Panc1 (cell line): ENCODE measurements around the gene CUX1. TPM values are rescaled to one million over a fixed set of nuclear protein-coding genes. Genes with fewer than 3 reads are reported as not detected.

Experiments used
- ATAC-seq: fragments of 200-7000 bp; cut with Tn5 transposase; 2 replicates; pipeline ENCODE4 v1.9.1; 2020; ENCODE audit warnings: mild to moderate bottlenecking, moderate library complexity
- BruUV-seq: library from RNA; stranded (reverse); fragments of 400-500 nt; replicated peaks from 2 replicates; lab custom pipeline; 2021; lab: Mats Ljungman, UMichigan
- CTCF ChIA-PET: fragments of 300-600 bp; sonication (Branson Sonifier 250); formaldehyde crosslinking; loops from one replicate; lab custom pipeline; 2022; ENCODE audit warnings: antibody characterized with exemption; lab: Charles Lee
- POLR2A ChIA-PET: fragments of 300-600 bp; sonication (Branson Sonifier 250); formaldehyde crosslinking; loops from one replicate; lab custom pipeline; 2022; ENCODE audit warnings: antibody characterized with exemption; lab: Charles Lee
- DNase-seq: peaks from one replicate; pipeline ENCODE4 v3.0.0-alpha.2; 2010; ENCODE audit warnings: low read depth, low spot score
- H3K27ac ChIP-seq: 2 replicates; pipeline ENCODE4 v1.5.1; 2011; ENCODE audit warnings: mild to moderate bottlenecking, low read length, inconsistent platforms
- H3K27me3 ChIP-seq: fragments of 200-500 bp; sonication (Bioruptor generic); 2 replicates; pipeline ENCODE4 v1.6.0; 2014; ENCODE audit warnings: low read length, inconsistent platforms; ENCODE audit not compliant: control insufficient read depth, insufficient read depth
- H3K36me3 ChIP-seq: fragments of 200-500 bp; sonication (Bioruptor generic); 2 replicates; pipeline ENCODE4 v1.5.1; 2014; ENCODE audit warnings: inconsistent platforms, mild to moderate bottlenecking, low read length, moderate library complexity; ENCODE audit not compliant: control insufficient read depth, insufficient read depth
- H3K4me1 ChIP-seq: 2 replicates; pipeline ENCODE4 v1.5.1; 2011; ENCODE audit warnings: inconsistent platforms, mild to moderate bottlenecking, low read length, moderate library complexity; ENCODE audit not compliant: control insufficient read depth, insufficient read depth
- H3K4me3 ChIP-seq, 2 experiments: 2 replicates each; pipeline ENCODE4 v1.5.1; 2011 to 2012; ENCODE audit warnings: low read depth in 2 of 2, low read length in 2 of 2, mild to moderate bottlenecking in 2 of 2, inconsistent platforms in 1 of 2, moderate library complexity in 1 of 2
- H3K9me3 ChIP-seq: fragments of 200-500 bp; sonication (Bioruptor generic); 2 replicates; pipeline ENCODE4 v1.5.1; 2014; ENCODE audit warnings: low read depth, mild to moderate bottlenecking, inconsistent platforms, low read length, moderate library complexity; ENCODE audit not compliant: control insufficient read depth, insufficient read depth
- CTCF ChIP-seq: fragments of 450-650 bp; IDR thresholded peaks from 2 replicates; pipeline ENCODE4 v1.5.1; 2017; ENCODE audit warnings: mild to moderate bottlenecking
- POLR2AphosphoS5 ChIP-seq: IDR thresholded peaks from 2 replicates; pipeline ENCODE4 v1.6.1; 2012; ENCODE audit warnings: mild to moderate bottlenecking, low read depth, low read length, moderate library complexity
- REST ChIP-seq, 2 experiments: IDR thresholded peaks; 2 replicates each; pipeline ENCODE4 v1.6.1; 2011 to 2012; ENCODE audit warnings: low read depth in 2 of 2, control low read depth in 1 of 2, low read length in 1 of 2, mild to moderate bottlenecking in 1 of 2, moderate library complexity in 1 of 2; ENCODE audit not compliant: insufficient read depth in 1 of 2
- SIN3A ChIP-seq: IDR thresholded peaks from 2 replicates; pipeline ENCODE4 v1.6.1; 2012; ENCODE audit warnings: low read depth, mild to moderate bottlenecking, low read length, moderate library complexity, borderline replicate concordance; ENCODE audit not compliant: insufficient read depth
- TCF7L2 ChIP-seq: IDR thresholded peaks from 2 replicates; pipeline ENCODE4 v1.6.1; 2011; ENCODE audit warnings: mild to moderate bottlenecking, low read depth, low read length, inconsistent platforms
- in situ Hi-C: cut with HindIII; loops from 2 replicates; pipeline ENCODE4 v1.10.0; 2016; ENCODE audit warnings: low sequenced_read_pairs, low pct_unique_long_range_greater_than_20kb
- intact Hi-C: fragments of 100-400 bp; cut with micrococcal nuclease; formaldehyde crosslinking; loops from one replicate; pipeline ENCODE4 v1.10.0; 2022; ENCODE audit not compliant: unreplicated experiment
- total RNA-seq: library from RNA; stranded (reverse); gene quantifications from one replicate; pipeline ENCODE4 v1.2.1, GENCODE V29; 2021; ENCODE audit not compliant: unreplicated experiment

The CUX1 gene
- total RNA-seq, 1 experiment from 2014 or later, result 50.9 TPM

GRCh38 chr7:102149416-102149815, 332.0 kb downstream of the CUX1 start:
- Histone ChIP-seq H3K4me3 (no peak overlapping the region), H3K9me3 (no peaks in the 10 kb centered on the region), H3K36me3 (no peaks in the 10 kb centered on the region), H3K27me3 (no peaks in the 10 kb centered on the region), H3K27ac (no peak overlapping the region), H3K4me1 (no peaks in the 10 kb centered on the region)
- CTCF ChIA-PET, result no interaction called here
- in situ Hi-C loops, result no loop called here
- no TSS peak for BruUV-seq
- TF ChIP-seq TCF7L2, result no peak
- no peak for TF ChIP-seq POLR2AphosphoS5
- TF ChIP-seq SIN3A, result no peak
- TF ChIP-seq REST (IDR thresholded peaks at IDR 0.05; ENCODE audit: insufficient read depth in 1 of 2, low read depth in 2 of 2, low read length in 1 of 2), result no peak
- no peak for TF ChIP-seq CTCF
- no peak for ATAC-seq
- intact Hi-C loops, result no loop called here
- POLR2A ChIA-PET, result no interaction called here
- no peak for DNase-seq

- H3K4me1 ChIP-seq, result no peaks in the 10 kb centered on the region
- ATAC-seq (no peak), DNase-seq (no peak)
- BruUV-seq, result no TSS peak
- ChIA-PET CTCF (no interaction called here), POLR2A (no interaction called here)
- TF ChIP-seq POLR2AphosphoS5, result no peak
- TF ChIP-seq TCF7L2, result no peak
- no peak for TF ChIP-seq CTCF
- TF ChIP-seq REST (IDR thresholded peaks at IDR 0.05; ENCODE audit: insufficient read depth in 1 of 2, low read depth in 2 of 2, low read length in 1 of 2), result no peak
- TF ChIP-seq SIN3A, result no peak
- no peak overlapping the region for H3K4me3 ChIP-seq
- intact Hi-C loops (no loop called here), in situ Hi-C loops (no loop called here)
- no peaks in the 10 kb centered on the region for H3K27me3 ChIP-seq
- H3K36me3 ChIP-seq, result no peaks in the 10 kb centered on the region
- no peak overlapping the region for H3K27ac ChIP-seq
- H3K9me3 ChIP-seq, result no peaks in the 10 kb centered on the region
Measured at GRCh38 chr7:102150266-102150665, 332.8 kb downstream of the CUX1 start.
